K562 treated with DMSO at 1 percent for 4 hours (cell line): ENCODE results near the gene LCN12. TPM values are rescaled to one million over a fixed set of nuclear protein-coding genes. Genes with fewer than 3 reads are reported as not detected.

Experiments used
- total RNA-seq: library from RNA; unstranded; fragments of 300-600 nt; gene quantifications from 2 replicates; pipeline ENCODE4 v1.2.3, GENCODE V29; 2022; ENCODE audit not compliant: insufficient read depth

The LCN12 gene, protein sequence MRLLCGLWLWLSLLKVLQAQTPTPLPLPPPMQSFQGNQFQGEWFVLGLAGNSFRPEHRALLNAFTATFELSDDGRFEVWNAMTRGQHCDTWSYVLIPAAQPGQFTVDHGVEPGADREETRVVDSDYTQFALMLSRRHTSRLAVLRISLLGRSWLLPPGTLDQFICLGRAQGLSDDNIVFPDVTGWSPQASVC
- not detected in 2 replicates for total RNA-seq

GRCh38 chr9:136951541-136952320, at the start of gene LCN12:
Gene LCN12 (plus strand): TSS chr9:136952273. CDS start chr9:136952328, 55 bp downstream.

GRCh38 chr9:136944519-136945332, 7.3 kb upstream of the LCN12 start, which contains the start of the genes C8G and FBXW5:
Gene C8G (plus strand): TSS chr9:136945243. CDS start chr9:136945321, 78 bp downstream.
Gene FBXW5 (minus strand): TSS chr9:136944738. CDS start chr9:136944083, 655 bp downstream.

DNA sequence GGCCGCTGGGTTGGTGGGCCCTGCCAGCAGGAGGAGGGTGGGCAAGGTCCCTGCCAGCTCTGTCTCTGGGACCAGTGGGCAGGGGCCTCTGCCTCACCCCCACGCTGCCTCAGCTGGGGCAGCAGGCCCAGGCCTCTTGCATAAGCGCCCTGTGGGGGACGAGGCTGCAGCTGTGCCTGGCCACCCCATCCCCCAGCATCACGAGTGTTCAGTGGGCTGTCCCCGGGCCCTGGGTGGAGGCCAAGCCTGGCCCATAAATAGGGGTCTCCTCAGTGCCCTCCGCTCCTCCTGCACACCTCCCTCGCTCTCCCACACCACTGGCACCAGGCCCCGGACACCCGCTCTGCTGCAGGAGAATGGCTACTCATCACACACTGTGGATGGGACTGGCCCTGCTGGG, 25.1 kb downstream of the LCN12 start, which contains the start of gene PTGDS:
Gene PTGDS, plus strand, starts transcription at position 282 of the 400 bp plus-strand sequence. Its CDS starts 75 bp downstream, at position 357.

GRCh38 chr9:136982232-136983051, 30.4 kb downstream of the LCN12 start, which contains the start of gene LCNL1:
Gene LCNL1 (plus strand): TSS chr9:136982993. CDS start chr9:136983587, 594 bp downstream.

GRCh38 chr9:136991993-136992818, 40.1 kb downstream of the LCN12 start, which contains the start of gene PAXX:
Gene PAXX (plus strand): TSS chr9:136992422. CDS start chr9:136992444, 22 bp downstream.

GRCh38 chr9:136996361-136997292, 44.6 kb downstream of the LCN12 start, which contains the start of gene CLIC3:
Gene CLIC3 (minus strand): TSS chr9:136996568. CDS start chr9:136996543, 25 bp downstream.

Other genes starting within 250 kb of the LCN12 start
- 17.3 and 25.7 TPM in 2 replicates for gene DIPK1B, start 239.7 kb upstream of the LCN12 start, total RNA-seq
- gene LCN10, start 209.3 kb upstream of the LCN12 start, total RNA-seq: not detected in 2 replicates
- not detected in 2 replicates for gene LCN6, start 203.7 kb upstream of the LCN12 start, total RNA-seq
- not detected in 2 replicates for gene LCN8, start 194.0 kb upstream of the LCN12 start, total RNA-seq
- gene LCN15, start 187.8 kb upstream of the LCN12 start, total RNA-seq: not detected in 2 replicates
- gene TMEM141, start 160.9 kb upstream of the LCN12 start, total RNA-seq: 67.9 and 75.8 TPM in 2 replicates
- 0.75 and 2.6 TPM in 2 replicates for gene CCDC183, start 155.9 kb upstream of the LCN12 start, total RNA-seq
- gene RABL6, start 144.3 kb upstream of the LCN12 start, total RNA-seq: 163 and 183 TPM in 2 replicates
- 9.6 and 13.9 TPM in 2 replicates for gene AJM1, start 109.8 kb upstream of the LCN12 start, total RNA-seq
- 165 and 171 TPM in 2 replicates for gene PHPT1, start 102.9 kb upstream of the LCN12 start, total RNA-seq
- gene MAMDC4, start 99.9 kb upstream of the LCN12 start, total RNA-seq: 4.1 and 4.7 TPM in 2 replicates
- gene EDF1, start 86.0 kb upstream of the LCN12 start, total RNA-seq: 705 and 763 TPM in 2 replicates
- 23.8 and 25.2 TPM in 2 replicates for gene TRAF2, start 65.8 kb upstream of the LCN12 start, total RNA-seq
- 148 and 151 TPM in 2 replicates for gene FBXW5, start 7.5 kb upstream of the LCN12 start, total RNA-seq
- gene C8G, start 7.0 kb upstream of the LCN12 start, total RNA-seq: not detected in 2 replicates
- gene PTGDS, start 25.2 kb downstream of the LCN12 start, total RNA-seq: 6.1 and 15.4 TPM in 2 replicates
- not detected in 2 replicates for gene LCNL1, start 30.7 kb downstream of the LCN12 start, total RNA-seq
- gene PAXX, start 40.1 kb downstream of the LCN12 start, total RNA-seq: 89.0 and 89.2 TPM in 2 replicates
- gene CLIC3, start 44.3 kb downstream of the LCN12 start, total RNA-seq: 2.0 TPM in 1 of 2 replicates, not detected in the other
- gene ABCA2, start 76.0 kb downstream of the LCN12 start, total RNA-seq: 14.1 and 26.4 TPM in 2 replicates
- gene FUT7, start 79.8 kb downstream of the LCN12 start, total RNA-seq: not detected in 2 replicates
- 0.52 and 1.0 TPM in 2 replicates for gene NPDC1, start 93.9 kb downstream of the LCN12 start, total RNA-seq
- gene ENTPD2, start 101.8 kb downstream of the LCN12 start, total RNA-seq: not detected in 2 replicates
- gene SAPCD2, start 118.3 kb downstream of the LCN12 start, total RNA-seq: 27.1 and 30.1 TPM in 2 replicates
- 9.4 and 14.1 TPM in 2 replicates for gene UAP1L1, start 125.2 kb downstream of the LCN12 start, total RNA-seq
- gene MAN1B1, start 134.7 kb downstream of the LCN12 start, total RNA-seq: 37.3 and 38.9 TPM in 2 replicates
- gene DPP7, start 162.5 kb downstream of the LCN12 start, total RNA-seq: 228 and 246 TPM in 2 replicates
- gene GRIN1, start 186.9 kb downstream of the LCN12 start, total RNA-seq: not detected in 2 replicates
- gene LRRC26, start 217.8 kb downstream of the LCN12 start, total RNA-seq: not detected in 2 replicates
- not detected in 2 replicates for gene TMEM210, start 219.8 kb downstream of the LCN12 start, total RNA-seq
- gene ANAPC2, start 236.3 kb downstream of the LCN12 start, total RNA-seq: 32.5 and 40.5 TPM in 2 replicates
- gene SSNA1, start 236.4 kb downstream of the LCN12 start, total RNA-seq: 203 and 207 TPM in 2 replicates
- 26.9 and 34.8 TPM in 2 replicates for gene TPRN, start 248.5 kb downstream of the LCN12 start, total RNA-seq